Endothelial cell of umbilical vein (primary cell): ENCODE data around the gene RTN1.

Experiments used
- CTCF ChIP-seq, 2 donors: IDR thresholded peaks; 1 replicate in 1 of 2; 2 replicates in 1 of 2; pipeline ENCODE4 v1.5.1; 2011; ENCODE audit warnings: low read length in 2 of 2, mild to moderate bottlenecking in 2 of 2, moderate library complexity in 2 of 2, control low read depth in 1 of 2, inconsistent platforms in 1 of 2, low read depth in 1 of 2; ENCODE audit not compliant: insufficient read depth in 1 of 2; ENCODE audit errors: extremely low read depth in 1 of 2
- EZH2 ChIP-seq: IDR thresholded peaks from 2 replicates; pipeline ENCODE4 v1.6.1; 2012; ENCODE audit warnings: borderline replicate concordance, low read depth, mild to moderate bottlenecking, moderate library complexity, low read length, inconsistent platforms; ENCODE audit not compliant: severe bottlenecking
- GATA2 ChIP-seq: IDR thresholded peaks from 2 replicates; pipeline ENCODE4 v1.7.0; 2011; ENCODE audit warnings: low read depth, mild to moderate bottlenecking, moderate library complexity, mixed read lengths, low read length; ENCODE audit not compliant: insufficient read length, insufficient read depth
- MYC ChIP-seq: IDR thresholded peaks from one replicate; pipeline ENCODE4 v1.6.1; 2011; ENCODE audit warnings: mild to moderate bottlenecking, low read depth, low read length
- POLR2A ChIP-seq: IDR thresholded peaks from 2 replicates; pipeline ENCODE4 v1.6.1; 2012; ENCODE audit warnings: low read depth, mild to moderate bottlenecking, control low read depth, low read length

DNA sequence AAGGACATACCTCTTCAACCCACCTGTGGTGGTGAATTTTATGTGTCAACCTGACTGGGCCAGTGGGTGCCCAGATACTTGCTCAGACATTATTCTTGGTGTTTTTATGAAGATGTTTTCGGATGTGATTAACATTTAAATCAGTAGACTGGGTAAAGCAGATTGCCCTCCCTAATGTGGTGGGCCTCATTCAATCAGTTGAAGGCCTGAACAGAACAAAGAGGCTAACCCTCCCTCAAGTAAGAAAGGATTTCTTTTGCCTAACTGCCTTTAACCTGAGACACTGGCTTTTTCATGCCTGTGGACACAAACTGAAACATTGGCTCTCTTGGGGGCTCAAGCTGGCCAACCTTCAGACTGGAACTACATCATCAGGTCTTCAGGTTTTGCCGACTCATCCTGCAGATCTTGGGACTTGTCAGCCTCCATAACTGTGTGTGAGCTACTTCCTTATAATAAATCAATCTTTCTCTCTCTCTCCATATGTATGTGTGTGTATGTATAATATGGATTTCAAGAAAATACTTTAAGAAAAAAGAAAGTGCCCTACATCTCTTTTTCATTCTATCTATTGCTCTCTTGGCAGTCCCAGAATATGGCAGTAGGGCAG, 39.4 kb downstream of the RTN1 start:
- no peak for TF ChIP-seq CTCF (IDR thresholded peaks at IDR 0.05; ENCODE audit: extremely low read depth in 1 of 2, insufficient read depth in 1 of 2, low read depth in 1 of 2, low read length in 2 of 2)
- no peak for TF ChIP-seq GATA2
- TF ChIP-seq POLR2A: no peak
- no peak for TF ChIP-seq EZH2
- no peak for TF ChIP-seq MYC
